ENCODE results near the gene SLC25A45.

SLC25A45 gene

GRCh38 chr11:65398362-65398910, 16.0 kb upstream of the SLC25A45 start:
- Histone ChIP-seq H2AK5ac (ENCODE audit: low read length) (no peak overlapping the region), H3K79me2 (ENCODE audit: control insufficient read depth, insufficient read depth, low read length, poor library complexity) (no peaks in the 10 kb centered on the region), H4K91ac (ENCODE audit: low read depth, low read length) (no peak overlapping the region), H3K18ac (ENCODE audit: low read length) (no peak overlapping the region), H3K4ac (ENCODE audit: low read depth, low read length) (no peak overlapping the region), H3K9me3 (ENCODE audit: insufficient read depth, low read depth, low read length) (no peaks in the 10 kb centered on the region), H3K14ac (ENCODE audit: low read length) (no peak overlapping the region), H3K9ac (ENCODE audit: low read length) (no peak overlapping the region), H3K4me1 (ENCODE audit: control insufficient read depth in 1 of 2, insufficient read depth in 2 of 2, low read length in 2 of 2) (no peaks in the 10 kb centered on the region), H3K4me3 (ENCODE audit: low read depth, low read length) (no peak overlapping the region), H3K4me2 (ENCODE audit: low read length) (no peak overlapping the region), H3K36me3 (ENCODE audit: control insufficient read depth in 1 of 2, insufficient read depth in 2 of 2, low read length in 2 of 2) (peaks cover 73 to 74% of the 10 kb centered on the region in 2 experiments), H2BK12ac (ENCODE audit: low read length) (no peak overlapping the region), H3K27ac (ENCODE audit: low read depth, low read length) (no peak overlapping the region), H2BK5ac (ENCODE audit: low read depth, low read length, poor library complexity) (no peak overlapping the region), H3K79me1 (ENCODE audit: low read length) (no peaks in the 10 kb centered on the region), H3K23ac (ENCODE audit: low read length) (no peak overlapping the region), H4K12ac (ENCODE audit: low read depth, low read length) (no peak overlapping the region), H4K8ac (ENCODE audit: low read depth, low read length) (no peak overlapping the region), H3K27me3 (ENCODE audit: insufficient read depth, low read length) (no peaks in the 10 kb centered on the region), H2AFZ (ENCODE audit: insufficient read depth, low read length, poor library complexity) (no peak overlapping the region), H2BK120ac (ENCODE audit: insufficient read depth, low read length, poor library complexity) (no peak overlapping the region)
- no CpG with 5 or more reads among the region's 16 CpGs for WGBS (ENCODE audit: extremely low coverage, insufficient coverage, insufficient read length)
- no peak for DNase-seq

DNA sequence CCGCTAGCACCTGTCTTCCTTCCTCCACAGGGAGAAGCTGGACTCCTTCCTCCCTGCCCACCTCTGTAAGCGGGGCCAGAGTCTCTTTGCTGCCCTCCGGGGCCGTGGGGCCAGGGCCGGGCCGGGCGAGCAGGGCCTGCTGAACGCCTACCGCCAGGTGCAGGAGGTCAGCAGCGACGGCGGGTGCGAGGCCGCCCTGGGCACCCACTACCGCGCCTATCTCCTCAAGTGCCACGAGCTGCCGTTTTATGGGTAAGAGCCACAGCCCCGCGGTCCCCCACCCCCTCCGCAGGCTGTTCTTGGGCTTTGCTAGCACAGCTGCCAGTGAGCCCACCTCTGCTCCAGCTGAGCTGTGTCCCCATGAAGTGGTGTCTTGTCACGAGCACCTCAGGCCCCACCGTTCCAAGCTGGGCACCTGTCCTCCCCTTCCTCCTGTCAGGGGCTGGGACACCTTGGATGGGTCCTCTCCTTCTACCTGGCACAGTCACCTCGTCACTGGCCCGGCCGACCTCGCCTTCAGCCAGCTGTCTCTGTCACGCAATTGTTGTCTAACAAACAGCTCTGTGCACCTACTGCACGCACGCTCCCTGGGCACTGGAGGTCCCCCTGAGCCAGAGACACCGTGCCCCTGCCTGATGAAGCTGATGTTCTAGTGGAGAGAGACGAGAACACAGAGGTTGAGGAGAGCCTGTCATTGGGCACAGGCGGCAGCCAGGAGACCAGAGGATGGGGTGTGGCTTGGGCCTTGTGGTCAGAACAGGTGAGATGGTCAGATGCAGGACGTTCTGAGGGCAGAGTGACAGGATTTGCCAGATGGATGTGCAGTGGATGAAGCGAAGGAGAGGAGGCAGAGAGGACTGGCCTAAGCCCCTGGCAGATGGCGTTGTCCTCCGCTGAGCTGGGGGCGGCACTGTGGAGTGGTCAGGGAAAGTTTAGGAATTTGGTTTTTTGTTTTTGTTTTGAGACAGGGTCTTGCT, 14.6 kb upstream of the SLC25A45 start:
- Histone ChIP-seq H3K23ac (ENCODE audit: low read length) (no peak overlapping the region), H4K12ac (ENCODE audit: low read depth, low read length) (no peak overlapping the region), H3K4ac (ENCODE audit: low read depth, low read length) (no peak overlapping the region), H4K91ac (ENCODE audit: low read depth, low read length) (no peak overlapping the region), H2BK5ac (ENCODE audit: low read depth, low read length, poor library complexity) (no peak overlapping the region), H3K9me3 (ENCODE audit: insufficient read depth, low read depth, low read length) (no peaks in the 10 kb centered on the region), H3K79me2 (ENCODE audit: control insufficient read depth, insufficient read depth, low read length, poor library complexity) (no peaks in the 10 kb centered on the region), H3K27me3 (ENCODE audit: insufficient read depth, low read length) (no peaks in the 10 kb centered on the region), H3K9ac (ENCODE audit: low read length) (no peak overlapping the region), H2AFZ (ENCODE audit: insufficient read depth, low read length, poor library complexity) (no peak overlapping the region), H3K14ac (ENCODE audit: low read length) (no peak overlapping the region), H3K4me2 (ENCODE audit: low read length) (no peak overlapping the region), H3K4me1 (ENCODE audit: control insufficient read depth in 1 of 2, insufficient read depth in 2 of 2, low read length in 2 of 2) (no peaks in the 10 kb centered on the region), H3K36me3 (ENCODE audit: control insufficient read depth in 1 of 2, insufficient read depth in 2 of 2, low read length in 2 of 2) (peaks cover 81 to 85% of the 10 kb centered on the region in 2 experiments), H3K27ac (ENCODE audit: low read depth, low read length) (no peak overlapping the region), H2AK5ac (ENCODE audit: low read length) (no peak overlapping the region), H2BK12ac (ENCODE audit: low read length) (no peak overlapping the region), H3K18ac (ENCODE audit: low read length) (no peak overlapping the region), H3K79me1 (ENCODE audit: low read length) (no peaks in the 10 kb centered on the region), H2BK120ac (ENCODE audit: insufficient read depth, low read length, poor library complexity) (no peak overlapping the region), H4K8ac (ENCODE audit: low read depth, low read length) (no peak overlapping the region), H3K4me3 (ENCODE audit: low read depth, low read length) (no peak overlapping the region)
- no peak for DNase-seq
- no CpG with 5 or more reads among the region's 38 CpGs for WGBS (ENCODE audit: extremely low coverage, insufficient coverage, insufficient read length)

- Histone ChIP-seq H3K4me1 (ENCODE audit: control insufficient read depth in 1 of 2, insufficient read depth in 2 of 2, low read length in 2 of 2) (peaks cover 2 to 4% of the 10 kb centered on the region in 2 experiments), H3K36me3 (ENCODE audit: control insufficient read depth in 1 of 2, insufficient read depth in 2 of 2, low read length in 2 of 2) (peaks cover 83 to 87% of the 10 kb centered on the region in 2 experiments), H3K9ac (ENCODE audit: low read length) (no peak overlapping the region), H4K91ac (ENCODE audit: low read depth, low read length) (no peak overlapping the region), H3K23ac (ENCODE audit: low read length) (no peak overlapping the region), H3K14ac (ENCODE audit: low read length) (no peak overlapping the region), H3K27me3 (ENCODE audit: insufficient read depth, low read length) (no peaks in the 10 kb centered on the region), H3K79me2 (ENCODE audit: control insufficient read depth, insufficient read depth, low read length, poor library complexity) (no peaks in the 10 kb centered on the region), H2BK5ac (ENCODE audit: low read depth, low read length, poor library complexity) (no peak overlapping the region), H3K18ac (ENCODE audit: low read length) (no peak overlapping the region), H3K4me2 (ENCODE audit: low read length) (no peak overlapping the region), H3K79me1 (ENCODE audit: low read length) (no peaks in the 10 kb centered on the region), H3K4ac (ENCODE audit: low read depth, low read length) (no peak overlapping the region), H4K8ac (ENCODE audit: low read depth, low read length) (no peak overlapping the region), H2AFZ (ENCODE audit: insufficient read depth, low read length, poor library complexity) (no peak overlapping the region), H4K12ac (ENCODE audit: low read depth, low read length) (no peak overlapping the region), H2BK120ac (ENCODE audit: insufficient read depth, low read length, poor library complexity) (no peak overlapping the region), H3K4me3 (ENCODE audit: low read depth, low read length) (no peak overlapping the region), H2AK5ac (ENCODE audit: low read length) (no peak overlapping the region), H3K27ac (ENCODE audit: low read depth, low read length) (no peak overlapping the region), H3K9me3 (ENCODE audit: insufficient read depth, low read depth, low read length) (no peaks in the 10 kb centered on the region), H2BK12ac (ENCODE audit: low read length) (no peak overlapping the region)
- no CpG with 5 or more reads among the region's 15 CpGs for WGBS (ENCODE audit: extremely low coverage, insufficient coverage, insufficient read length)
- DNase-seq, result no peak
Measured at GRCh38 chr11:65395961-65396530, 13.6 kb upstream of the SLC25A45 start.

GRCh38 chr11:65394125-65394536, 11.7 kb upstream of the SLC25A45 start:
- peaks cover 5% of the 10 kb centered on the region for H3K79me1 ChIP-seq (ENCODE audit: low read length)
- H2BK5ac ChIP-seq (ENCODE audit: low read depth, low read length, poor library complexity), result no peak overlapping the region
- peaks cover 2% of the 10 kb centered on the region for H3K79me2 ChIP-seq (ENCODE audit: control insufficient read depth, insufficient read depth, low read length, poor library complexity)
- H3K23ac ChIP-seq (ENCODE audit: low read length), result no peak overlapping the region
- H3K36me3 ChIP-seq (ENCODE audit: control insufficient read depth in 1 of 2, insufficient read depth in 2 of 2, low read length in 2 of 2), result peaks cover 70% of the 10 kb centered on the region in 2 experiments
- no peak overlapping the region for H2AK5ac ChIP-seq (ENCODE audit: low read length)
- no peak overlapping the region for H2BK120ac ChIP-seq (ENCODE audit: insufficient read depth, low read length, poor library complexity)
- H2BK12ac ChIP-seq (ENCODE audit: low read length), result no peak overlapping the region
- H4K12ac ChIP-seq (ENCODE audit: low read depth, low read length), result no peak overlapping the region
- no peak overlapping the region for H3K4me2 ChIP-seq (ENCODE audit: low read length)
- H3K4me3 ChIP-seq (ENCODE audit: low read depth, low read length), result no peak overlapping the region
- no peak overlapping the region for H4K91ac ChIP-seq (ENCODE audit: low read depth, low read length)
- no peak overlapping the region for H3K4ac ChIP-seq (ENCODE audit: low read depth, low read length)
- no peak overlapping the region for H3K27ac ChIP-seq (ENCODE audit: low read depth, low read length)
- no peak overlapping the region for H3K18ac ChIP-seq (ENCODE audit: low read length)
- H3K27me3 ChIP-seq (ENCODE audit: insufficient read depth, low read length), result no peaks in the 10 kb centered on the region
- peaks cover 18 to 23% of the 10 kb centered on the region in 2 experiments for H3K4me1 ChIP-seq (ENCODE audit: control insufficient read depth in 1 of 2, insufficient read depth in 2 of 2, low read length in 2 of 2)
- no peak overlapping the region for H3K9ac ChIP-seq (ENCODE audit: low read length)
- no peaks in the 10 kb centered on the region for H3K9me3 ChIP-seq (ENCODE audit: insufficient read depth, low read depth, low read length)
- H2AFZ ChIP-seq (ENCODE audit: insufficient read depth, low read length, poor library complexity), result no peak overlapping the region
- no peak overlapping the region for H3K14ac ChIP-seq (ENCODE audit: low read length)
- H4K8ac ChIP-seq (ENCODE audit: low read depth, low read length), result no peak overlapping the region
- no peak for DNase-seq
- no CpG with 5 or more reads among the region's 20 CpGs for WGBS (ENCODE audit: extremely low coverage, insufficient coverage, insufficient read length)

Data from trophoblast cell (in vitro differentiated cells and primary cell).